WERI-Rb-1 (cell line): ENCODE results near the gene ERBB2.

Experiments
- DNase-seq: peaks from one replicate; pipeline ENCODE4 v3.0.0-alpha.2; 2020
- H3K27ac ChIP-seq: fragments of 250-450 bp; sonication (Bioruptor Pico); 2 replicates; pipeline ENCODE4 v1.5.1; 2020; ENCODE audit warnings: mild to moderate bottlenecking, moderate library complexity
- H3K27me3 ChIP-seq: fragments of 250-450 bp; sonication (Bioruptor Pico); 2 replicates; pipeline ENCODE4 v1.5.1; 2021; ENCODE audit warnings: mild to moderate bottlenecking, low read depth, moderate library complexity; ENCODE audit not compliant: insufficient read depth, severe bottlenecking
- H3K36me3 ChIP-seq: fragments of 250-450 bp; sonication (Bioruptor Pico); 2 replicates; pipeline ENCODE4 v1.5.1; 2020; ENCODE audit warnings: mild to moderate bottlenecking, moderate library complexity
- H3K4me3 ChIP-seq: 2 replicates; pipeline ENCODE4 v1.5.1; 2011; ENCODE audit warnings: low read depth, mild to moderate bottlenecking, control low read depth, low read length
- H3K9me3 ChIP-seq: fragments of 250-450 bp; sonication (Bioruptor Pico); 2 replicates; pipeline ENCODE4 v1.5.1; 2021; ENCODE audit warnings: mild to moderate bottlenecking, moderate library complexity; ENCODE audit not compliant: severe bottlenecking
- CTCF ChIP-seq: IDR thresholded peaks from 2 replicates; pipeline ENCODE4 v1.5.1; 2011; ENCODE audit warnings: low read depth, mild to moderate bottlenecking, control low read depth, inconsistent platforms, low read length

The ERBB2 gene

DNA sequence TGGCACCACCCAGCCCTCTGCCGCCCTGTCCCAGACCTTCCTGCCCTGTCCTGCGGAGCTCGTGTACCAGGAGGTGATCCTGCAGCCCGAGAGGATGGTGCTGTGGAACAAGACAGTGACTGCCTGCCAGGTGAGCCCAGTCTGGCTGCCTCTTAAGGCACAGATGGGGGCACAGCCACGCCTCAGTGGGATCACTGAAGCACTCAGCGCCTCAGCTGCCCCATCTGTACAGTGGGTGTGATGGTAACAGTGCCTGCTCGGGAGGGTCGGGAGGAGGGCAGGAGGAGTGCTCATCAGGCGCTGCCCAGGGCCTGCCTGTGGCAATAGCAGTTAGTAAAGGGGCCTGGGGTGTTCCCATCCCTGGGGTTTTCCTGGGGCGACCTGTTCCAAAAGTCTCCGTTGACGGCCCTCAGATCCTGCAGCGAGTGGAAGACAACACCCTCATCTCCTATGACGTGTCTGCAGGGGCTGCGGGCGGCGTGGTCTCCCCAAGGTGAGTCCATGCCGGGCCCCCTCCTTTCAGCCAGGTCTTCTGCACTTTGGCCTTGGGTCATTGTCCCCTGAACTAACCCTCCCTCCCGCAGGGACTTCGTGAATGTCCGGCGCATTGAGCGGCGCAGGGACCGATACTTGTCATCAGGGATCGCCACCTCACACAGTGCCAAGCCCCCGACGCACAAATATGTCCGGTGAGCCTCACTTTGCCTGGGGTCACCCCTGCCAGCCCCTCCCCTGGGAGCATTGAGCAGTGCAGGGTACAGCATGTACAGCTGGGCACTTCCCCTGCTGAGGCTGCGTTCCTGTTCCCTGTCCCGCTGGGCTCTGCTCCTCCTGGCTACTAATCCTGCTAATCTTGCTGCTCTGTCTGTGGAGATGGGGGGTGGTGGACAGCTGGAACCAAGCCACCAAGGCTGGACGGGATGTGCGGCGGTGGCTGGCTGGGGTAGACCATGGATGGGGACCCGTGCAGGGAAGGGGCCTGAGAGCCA, 39.2 kb upstream of the ERBB2 start:
- H3K9me3 ChIP-seq = no peaks in the 10 kb centered on the region
- peak; percentile 99 for DNase-seq
- H3K27me3 ChIP-seq = no peaks in the 10 kb centered on the region
- no peak overlapping the region for H3K4me3 ChIP-seq
- H3K27ac ChIP-seq = peak overlapping the region; percentile 81
- TF ChIP-seq CTCF = no peak
- H3K36me3 ChIP-seq = peaks cover 55% of the 10 kb centered on the region

GRCh38 chr17:39661744-39662541, 37.9 kb upstream of the ERBB2 start:
- Histone ChIP-seq H3K9me3 (no peaks in the 10 kb centered on the region), H3K4me3 (no peak overlapping the region), H3K27me3 (no peaks in the 10 kb centered on the region), H3K27ac (peak overlapping the region; percentile 81), H3K36me3 (peaks cover 46% of the 10 kb centered on the region)
- no peak for DNase-seq
- TF ChIP-seq CTCF = no peak

- no peak for DNase-seq
- Histone ChIP-seq H3K4me3 (no peak overlapping the region), H3K27me3 (no peaks in the 10 kb centered on the region), H3K27ac (peak overlapping the region; percentile 81), H3K36me3 (peaks cover 43% of the 10 kb centered on the region), H3K9me3 (no peaks in the 10 kb centered on the region)
- no peak for TF ChIP-seq CTCF
These were observed 37.1 kb upstream of the ERBB2 start for GRCh38 chr17:39662551-39663339.

- Histone ChIP-seq H3K36me3 (peaks cover 41% of the 10 kb centered on the region), H3K4me3 (no peak overlapping the region), H3K27me3 (no peaks in the 10 kb centered on the region), H3K27ac (peak overlapping the region; percentile 81), H3K9me3 (no peaks in the 10 kb centered on the region)
- no peak for DNase-seq
- TF ChIP-seq CTCF = no peak
These were observed 36.5 kb upstream of the ERBB2 start for GRCh38 chr17:39663340-39663687.

DNA sequence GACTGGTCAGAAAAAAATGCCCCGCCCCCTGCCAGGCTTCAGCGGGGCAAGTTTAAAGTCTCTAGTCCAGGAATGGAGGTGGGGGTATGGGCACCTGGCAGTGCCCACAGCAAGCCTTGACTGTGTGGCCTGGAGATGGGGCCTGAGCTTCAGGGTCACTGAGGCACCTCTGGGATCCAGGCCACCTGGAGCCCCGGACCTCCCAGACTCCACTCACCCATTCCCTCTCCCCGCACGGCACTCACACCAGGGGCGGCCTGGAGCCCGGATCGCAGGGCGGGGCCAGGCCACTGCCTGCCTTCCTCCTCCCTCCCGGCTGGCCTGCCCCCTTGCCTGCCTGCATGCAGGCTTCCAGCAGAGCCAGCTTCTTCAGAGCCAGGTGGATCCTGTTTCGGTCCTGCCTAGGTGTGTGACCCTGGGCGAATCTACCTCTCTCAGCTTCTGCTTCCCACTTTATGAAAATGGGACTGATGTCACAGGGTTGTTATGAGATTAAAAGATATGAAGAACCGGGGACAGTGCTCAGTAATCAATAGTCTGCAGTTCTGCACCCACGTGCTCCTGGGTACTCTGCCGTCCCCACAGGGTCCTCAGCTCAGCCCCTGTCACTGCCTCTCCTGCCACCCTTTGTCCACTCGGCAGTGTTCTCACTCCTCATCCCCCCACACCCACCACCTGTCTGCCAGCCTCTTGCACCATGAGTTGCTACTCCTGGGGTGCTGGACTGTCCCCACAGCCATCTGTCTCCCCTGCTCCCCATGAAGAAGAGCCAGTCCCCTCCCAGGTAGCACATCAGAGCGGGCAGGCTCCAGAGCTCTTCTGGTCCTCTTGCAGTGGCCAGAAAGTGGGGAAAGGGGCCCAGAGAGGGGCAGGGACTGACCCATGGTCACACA, 35.9 kb upstream of the ERBB2 start:
- H3K9me3 ChIP-seq = no peaks in the 10 kb centered on the region
- peak; percentile 87 for DNase-seq
- no peak for TF ChIP-seq CTCF
- H3K4me3 ChIP-seq = no peak overlapping the region
- no peaks in the 10 kb centered on the region for H3K27me3 ChIP-seq
- peaks cover 35% of the 10 kb centered on the region for H3K36me3 ChIP-seq
- H3K27ac ChIP-seq = peak overlapping the region; percentile 71
